Inferior parietal cortex (tissue), 1 donor: ENCODE measurements around the gene VSTM1.
"Not testable (repeated sequence)": the region's sequence is repeated elsewhere in the genome, so short reads cannot be mapped to it uniquely, and the experiment has no call there.

ENCODE experiments used
- DNase-seq: peaks from one replicate; pipeline ENCODE4 v3.0.0-alpha.2; 2016; ENCODE audit errors: extremely low spot score

VSTM1 gene

GRCh38 chr19:54063350-54064116, at the start of gene VSTM1:
Gene VSTM1, minus strand, starts transcription at chr19:54063897. Its CDS starts 120 bp downstream, at chr19:54063777.
- no peak for DNase-seq

- no peak for DNase-seq
Measured at GRCh38 chr19:54109651-54110050, 46.0 kb upstream of the VSTM1 start.

GRCh38 chr19:54108496-54108895, 44.8 kb upstream of the VSTM1 start:
- no peak for DNase-seq

- no peak for DNase-seq
Measured at GRCh38 chr19:54107876-54108490, 44.3 kb upstream of the VSTM1 start.

- no peak for DNase-seq
Measured at GRCh38 chr19:54106716-54107115, 43.0 kb upstream of the VSTM1 start.

- DNase-seq: no peak
Measured at GRCh38 chr19:54105796-54106195, 42.1 kb upstream of the VSTM1 start.

GRCh38 chr19:54104998-54105715, 41.5 kb upstream of the VSTM1 start:
- DNase-seq: no peak

- peak; percentile 98 for DNase-seq
Measured at GRCh38 chr19:54102421-54103169, 38.9 kb upstream of the VSTM1 start, which contains the start of gene NDUFA3. Gene NDUFA3, plus strand, starts transcription at chr19:54102855. Its CDS starts 24 bp downstream, at chr19:54102879.

GRCh38 chr19:54100561-54100960, 36.9 kb upstream of the VSTM1 start, which contains the start of gene OSCAR:
Gene OSCAR, minus strand, starts transcription at chr19:54100803. Its CDS starts 11 bp downstream, at chr19:54100792.
- no peak for DNase-seq

- not testable (repeated sequence) for DNase-seq
Measured at GRCh38 chr19:54099903-54100255, 36.2 kb upstream of the VSTM1 start.

GRCh38 chr19:54099190-54099902, 35.6 kb upstream of the VSTM1 start:
- no peak for DNase-seq

GRCh38 chr19:54096617-54097106, 33.0 kb upstream of the VSTM1 start:
- no peak for DNase-seq

- not testable (repeated sequence) for DNase-seq
Measured at GRCh38 chr19:54095859-54096616, 32.3 kb upstream of the VSTM1 start.

GRCh38 chr19:54095136-54095858, 31.6 kb upstream of the VSTM1 start:
- no peak for DNase-seq

GRCh38 chr19:54094426-54095000, 30.8 kb upstream of the VSTM1 start:
- DNase-seq: no peak

- DNase-seq: no peak
Measured at GRCh38 chr19:54084410-54084809, 20.7 kb upstream of the VSTM1 start.

- no peak for DNase-seq
Measured at GRCh38 chr19:54081032-54081431, 17.3 kb upstream of the VSTM1 start, which contains the start of gene TARM1. Gene TARM1, minus strand, starts transcription at chr19:54081365. Its CDS starts 25 bp downstream, at chr19:54081340.

GRCh38 chr19:54077334-54077733, 13.6 kb upstream of the VSTM1 start:
- DNase-seq: no peak

GRCh38 chr19:54074851-54075250, 11.2 kb upstream of the VSTM1 start:
- DNase-seq: no peak
